CD4-positive, alpha-beta T cell treated with Interleukin-2 at 100 ng/mL for 4 hours (primary cell): ENCODE measurements around the gene ZNF689.
A peak's percentile ranks its signal among the peaks of the same experiment; 100 is the strongest.
"Not testable (repeated sequence)": the region's sequence is repeated elsewhere in the genome, so short reads cannot be mapped to it uniquely, and the experiment has no call there.

Experiments used
- DNase-seq: peaks from one replicate; pipeline ENCODE4 v3.0.0-alpha.2; 2020; ENCODE audit warnings: low spot score

ZNF689 gene

GRCh38 chr16:30609926-30610839, at the start of gene ZNF689:
TSS of gene ZNF689 (minus strand) at chr16:30610389. CDS start at chr16:30610041, 348 bp downstream.
- DNase-seq = peak; percentile 97

GRCh38 chr16:30658731-30659506, 48.7 kb upstream of the ZNF689 start:
- DNase-seq = peak; percentile 97

GRCh38 chr16:30657866-30658730, 47.9 kb upstream of the ZNF689 start, which contains the start of gene FBRS:
TSS of gene FBRS (plus strand) at chr16:30658431. CDS start at chr16:30659519, 1,088 bp downstream.
- DNase-seq = peak; percentile 100

GRCh38 chr16:30656974-30657865, 47.0 kb upstream of the ZNF689 start:
- no peak for DNase-seq

- DNase-seq = no peak
These were observed 46.2 kb upstream of the ZNF689 start for GRCh38 chr16:30656388-30656787.

GRCh38 chr16:30655815-30656347, 45.7 kb upstream of the ZNF689 start:
- no peak for DNase-seq

GRCh38 chr16:30654856-30655255, 44.7 kb upstream of the ZNF689 start:
- DNase-seq = no peak

GRCh38 chr16:30652718-30653117, 42.5 kb upstream of the ZNF689 start:
- no peak for DNase-seq

- DNase-seq = no peak
These were observed 41.8 kb upstream of the ZNF689 start for GRCh38 chr16:30652005-30652296.

GRCh38 chr16:30651124-30652004, 41.2 kb upstream of the ZNF689 start:
- DNase-seq = peak; percentile 77

GRCh38 chr16:30650369-30651123, 40.4 kb upstream of the ZNF689 start, which contains the start of gene PRR14:
TSS of gene PRR14 (plus strand) at chr16:30650960. CDS start at chr16:30651646, 686 bp downstream.
- DNase-seq = peak; percentile 100

GRCh38 chr16:30649725-30650368, 39.7 kb upstream of the ZNF689 start:
- peak; percentile 6 for DNase-seq

GRCh38 chr16:30647274-30647571, 37.0 kb upstream of the ZNF689 start:
- DNase-seq = no peak

- no peak for DNase-seq
These were observed 35.5 kb upstream of the ZNF689 start for GRCh38 chr16:30645727-30646126.

- no peak for DNase-seq
These were observed 34.2 kb upstream of the ZNF689 start for GRCh38 chr16:30644334-30644830.

- no peak for DNase-seq
These were observed 31.3 kb upstream of the ZNF689 start for GRCh38 chr16:30641378-30641982.

GRCh38 chr16:30637944-30638343, 27.8 kb upstream of the ZNF689 start:
- peak; percentile 54 for DNase-seq

- DNase-seq = not testable (repeated sequence)
These were observed 26.9 kb upstream of the ZNF689 start for GRCh38 chr16:30637139-30637538.
